NT2/D1 (cell line): Measurements from ENCODE around the gene KLRC4.

Experiments used
- SUZ12 ChIP-seq: IDR thresholded peaks from 2 replicates; pipeline ENCODE4 v1.6.1; 2011; ENCODE audit not compliant: insufficient read length, insufficient read depth; ENCODE audit errors: extremely low read depth
- ZNF274 ChIP-seq: IDR thresholded peaks from 2 replicates; pipeline ENCODE4 v1.6.1; 2011; ENCODE audit warnings: mild to moderate bottlenecking, low read depth, low read length

- TF ChIP-seq SUZ12 (no peak), ZNF274 (no peak)
Observed at GRCh38 chr12:10366875-10367274, 42.7 kb downstream of the KLRC4 start.
